ENCODE results near the gene MYRF. TPM values are rescaled to one million over a fixed set of nuclear protein-coding genes. Genes with fewer than 3 reads are reported as not detected.

The MYRF gene
- total RNA-seq, 1 experiment from 2014 or later: 5.1 TPM

GRCh38 chr11:61833471-61833870 is 81.0 kb downstream of the MYRF start:
- H3K4me3 ChIP-seq (ENCODE audit: low read length): no peak overlapping the region
- no peaks in the 10 kb centered on the region for H3K9me2 ChIP-seq (replicated peaks; ENCODE audit: low read length)
- H4K20me1 ChIP-seq (ENCODE audit: low read length): peaks cover 39% of the 10 kb centered on the region; the same call in 1 of the 2 replicates
- no peak overlapping the region for H2AFZ ChIP-seq (ENCODE audit: low read length)
- H3K27me3 ChIP-seq (ENCODE audit: low read length): no peaks in the 10 kb centered on the region
- ChIA-PET POLR2A (ENCODE audit: unreplicated experiment) (no interaction called here), CTCF (no interaction called here)
- intact Hi-C loops (cut with micrococcal nuclease): no loop called here
- no peak for TF ChIP-seq EZH2 (IDR thresholded peaks at IDR 0.05; ENCODE audit: low read length, unreplicated experiment)
- no peak for TF ChIP-seq EZH2phosphoT487 (IDR thresholded peaks at IDR 0.05; ENCODE audit: borderline replicate concordance, low read length)
- TF ChIP-seq CTCF (conservative IDR thresholded peaks at IDR 0.05; ENCODE audit: low read depth, low read length): no peak
- H3K79me2 ChIP-seq (ENCODE audit: low read length): peaks cover 71% of the 10 kb centered on the region
- H3K9ac ChIP-seq (ENCODE audit: low read length): no peak overlapping the region
- H3F3A ChIP-seq (ENCODE audit: low read length, unreplicated experiment): no peaks in the 10 kb centered on the region
- BruUV-seq (replicated peaks): no TSS peak
- no peaks in the 10 kb centered on the region for H3K9me3 ChIP-seq (ENCODE audit: low read length)
- H3K4me2 ChIP-seq (ENCODE audit: low read length): no peak overlapping the region
- H3K36me3 ChIP-seq (ENCODE audit: low read depth, low read length): peaks cover 5% of the 10 kb centered on the region; the same call in 1 of the 2 replicates
- H3K27ac ChIP-seq (ENCODE audit: low read length): no peak overlapping the region
- ATAC-seq: no peak
- DNase-seq: no peak
- peaks cover 14% of the 10 kb centered on the region for H3K4me1 ChIP-seq (ENCODE audit: insufficient read depth, low read length)

- BruUV-seq (replicated peaks): no TSS peak
- intact Hi-C loops (cut with micrococcal nuclease): no loop called here
- Histone ChIP-seq H3K4me3 (ENCODE audit: low read length) (no peak overlapping the region), H3K4me1 (ENCODE audit: insufficient read depth, low read length) (peaks cover 14% of the 10 kb centered on the region), H3K27ac (ENCODE audit: low read length) (no peak overlapping the region), H2AFZ (ENCODE audit: low read length) (no peak overlapping the region), H3F3A (ENCODE audit: low read length, unreplicated experiment) (no peaks in the 10 kb centered on the region), H4K20me1 (ENCODE audit: low read length) (peaks cover 39% of the 10 kb centered on the region; the same call in 1 of the 2 replicates), H3K27me3 (ENCODE audit: low read length) (no peaks in the 10 kb centered on the region), H3K9me3 (ENCODE audit: low read length) (no peaks in the 10 kb centered on the region), H3K79me2 (ENCODE audit: low read length) (peaks cover 67% of the 10 kb centered on the region), H3K36me3 (ENCODE audit: low read depth, low read length) (peaks cover 5% of the 10 kb centered on the region; the same call in 1 of the 2 replicates), H3K9me2 (replicated peaks; ENCODE audit: low read length) (no peaks in the 10 kb centered on the region), H3K9ac (ENCODE audit: low read length) (no peak overlapping the region), H3K4me2 (ENCODE audit: low read length) (no peak overlapping the region)
- CTCF ChIA-PET: no interaction called here
- DNase-seq (no peak), ATAC-seq (no peak)
- TF ChIP-seq CTCF (conservative IDR thresholded peaks at IDR 0.05; ENCODE audit: low read depth, low read length) (no peak), EZH2phosphoT487 (IDR thresholded peaks at IDR 0.05; ENCODE audit: borderline replicate concordance, low read length) (no peak), EZH2 (IDR thresholded peaks at IDR 0.05; ENCODE audit: low read length, unreplicated experiment) (no peak)
- POLR2A ChIA-PET (ENCODE audit: unreplicated experiment): no interaction called here
Observed at GRCh38 chr11:61833926-61834277, 81.5 kb downstream of the MYRF start.

- Histone ChIP-seq H3K9me3 (ENCODE audit: low read length) (no peaks in the 10 kb centered on the region), H3K4me1 (ENCODE audit: insufficient read depth, low read length) (peaks cover 14% of the 10 kb centered on the region), H3K9me2 (replicated peaks; ENCODE audit: low read length) (no peaks in the 10 kb centered on the region), H3K79me2 (ENCODE audit: low read length) (peaks cover 62% of the 10 kb centered on the region), H3F3A (ENCODE audit: low read length, unreplicated experiment) (no peaks in the 10 kb centered on the region), H4K20me1 (ENCODE audit: low read length) (peaks cover 39% of the 10 kb centered on the region; the same call in 1 of the 2 replicates), H3K4me3 (ENCODE audit: low read length) (no peak overlapping the region), H3K27ac (ENCODE audit: low read length) (no peak overlapping the region), H3K36me3 (ENCODE audit: low read depth, low read length) (peaks cover 6% of the 10 kb centered on the region; the same call in 1 of the 2 replicates), H3K4me2 (ENCODE audit: low read length) (no peak overlapping the region), H2AFZ (ENCODE audit: low read length) (no peak overlapping the region), H3K9ac (ENCODE audit: low read length) (no peak overlapping the region), H3K27me3 (ENCODE audit: low read length) (no peaks in the 10 kb centered on the region)
- CTCF ChIA-PET: no interaction called here
- intact Hi-C loops (cut with micrococcal nuclease): no loop called here
- POLR2A ChIA-PET (ENCODE audit: unreplicated experiment): no interaction called here
- BruUV-seq (replicated peaks): no TSS peak
- peak; percentile 25 for ATAC-seq
- peak; percentile 34 for DNase-seq
- TF ChIP-seq EZH2 (IDR thresholded peaks at IDR 0.05; ENCODE audit: low read length, unreplicated experiment): no peak
- TF ChIP-seq CTCF (conservative IDR thresholded peaks at IDR 0.05; ENCODE audit: low read depth, low read length): no peak
- no peak for TF ChIP-seq EZH2phosphoT487 (IDR thresholded peaks at IDR 0.05; ENCODE audit: borderline replicate concordance, low read length)
Observed at GRCh38 chr11:61834278-61835048, 82.0 kb downstream of the MYRF start.

Measured in PC-3 (cell line).